Astrocyte of the hippocampus (primary cell): ENCODE data around the gene CACTIN.
A peak's percentile ranks its signal among the peaks of the same experiment; 100 is the strongest.

ENCODE experiments used
- DNase-seq: peaks from one replicate; pipeline ENCODE4 v3.0.0; 2011; ENCODE audit warnings: low read depth, low spot score

CACTIN gene

GRCh38 chr19:3646336-3647092 lies 19.9 kb upstream of the CACTIN start:
- DNase-seq = no peak

- no peak for DNase-seq
Measured at GRCh38 chr19:3645726-3646125, 19.1 kb upstream of the CACTIN start.

GRCh38 chr19:3645067-3645396 lies 18.4 kb upstream of the CACTIN start:
- no peak for DNase-seq

GRCh38 chr19:3644351-3645066 lies 17.9 kb upstream of the CACTIN start:
- DNase-seq = peak; percentile 59

- no peak for DNase-seq
Measured at GRCh38 chr19:3643674-3644313, 17.2 kb upstream of the CACTIN start.

DNA sequence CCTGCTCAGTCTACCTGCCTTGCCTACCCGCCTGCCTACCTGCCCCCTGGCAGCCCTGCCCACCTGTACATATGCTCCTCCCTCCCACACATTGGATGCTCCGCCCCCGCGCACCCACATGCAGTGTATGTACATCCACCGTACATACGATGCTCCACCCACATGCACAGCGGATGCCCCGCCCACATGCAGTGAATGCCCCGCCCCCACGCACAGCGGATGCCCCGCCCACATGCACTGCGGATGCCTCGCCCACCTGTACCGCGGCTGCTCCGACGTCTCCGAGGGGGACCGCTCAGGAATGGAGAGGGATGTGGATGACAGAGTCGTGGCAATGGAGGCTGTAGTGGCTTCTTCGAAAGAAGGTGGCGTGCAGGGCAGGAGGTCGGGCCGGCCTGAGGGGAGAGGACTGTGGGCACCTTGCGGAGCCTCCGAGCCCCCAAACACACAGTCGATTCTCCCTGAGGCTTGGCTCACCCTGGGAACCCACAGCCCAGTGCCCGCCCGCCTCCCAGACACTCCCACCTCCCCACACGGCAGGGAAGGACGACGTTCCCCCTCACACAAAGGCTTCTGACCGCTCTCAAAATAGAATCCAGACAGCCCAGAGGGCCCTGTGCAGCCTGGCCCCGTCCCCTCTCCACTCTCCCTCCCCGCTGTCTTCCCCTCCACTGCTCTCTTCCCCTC lies 16.5 kb upstream of the CACTIN start:
- no peak for DNase-seq

DNA sequence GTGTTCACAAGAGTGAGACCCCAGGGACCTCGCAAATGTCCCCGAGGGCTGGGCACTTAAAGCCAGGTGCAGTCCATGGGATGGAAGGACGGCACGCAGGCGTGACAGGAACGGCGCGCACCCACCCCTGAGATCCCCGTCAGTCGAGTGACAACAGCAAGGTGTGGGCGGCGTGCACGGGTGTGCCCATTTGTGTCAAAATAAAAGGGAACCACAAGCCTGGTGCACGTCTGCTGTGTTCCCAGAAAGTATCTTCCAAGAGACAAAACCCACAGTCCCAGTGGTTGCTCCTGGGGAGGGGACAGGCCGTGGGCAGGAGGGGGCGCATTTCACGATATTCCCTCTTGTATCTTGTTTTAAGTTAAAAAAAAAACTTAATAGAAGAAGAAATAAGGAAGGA lies 15.7 kb upstream of the CACTIN start:
- no peak for DNase-seq

GRCh38 chr19:3641515-3642269 lies 15.1 kb upstream of the CACTIN start:
- DNase-seq = no peak

GRCh38 chr19:3639479-3639878 lies 12.9 kb upstream of the CACTIN start:
- no peak for DNase-seq

DNA sequence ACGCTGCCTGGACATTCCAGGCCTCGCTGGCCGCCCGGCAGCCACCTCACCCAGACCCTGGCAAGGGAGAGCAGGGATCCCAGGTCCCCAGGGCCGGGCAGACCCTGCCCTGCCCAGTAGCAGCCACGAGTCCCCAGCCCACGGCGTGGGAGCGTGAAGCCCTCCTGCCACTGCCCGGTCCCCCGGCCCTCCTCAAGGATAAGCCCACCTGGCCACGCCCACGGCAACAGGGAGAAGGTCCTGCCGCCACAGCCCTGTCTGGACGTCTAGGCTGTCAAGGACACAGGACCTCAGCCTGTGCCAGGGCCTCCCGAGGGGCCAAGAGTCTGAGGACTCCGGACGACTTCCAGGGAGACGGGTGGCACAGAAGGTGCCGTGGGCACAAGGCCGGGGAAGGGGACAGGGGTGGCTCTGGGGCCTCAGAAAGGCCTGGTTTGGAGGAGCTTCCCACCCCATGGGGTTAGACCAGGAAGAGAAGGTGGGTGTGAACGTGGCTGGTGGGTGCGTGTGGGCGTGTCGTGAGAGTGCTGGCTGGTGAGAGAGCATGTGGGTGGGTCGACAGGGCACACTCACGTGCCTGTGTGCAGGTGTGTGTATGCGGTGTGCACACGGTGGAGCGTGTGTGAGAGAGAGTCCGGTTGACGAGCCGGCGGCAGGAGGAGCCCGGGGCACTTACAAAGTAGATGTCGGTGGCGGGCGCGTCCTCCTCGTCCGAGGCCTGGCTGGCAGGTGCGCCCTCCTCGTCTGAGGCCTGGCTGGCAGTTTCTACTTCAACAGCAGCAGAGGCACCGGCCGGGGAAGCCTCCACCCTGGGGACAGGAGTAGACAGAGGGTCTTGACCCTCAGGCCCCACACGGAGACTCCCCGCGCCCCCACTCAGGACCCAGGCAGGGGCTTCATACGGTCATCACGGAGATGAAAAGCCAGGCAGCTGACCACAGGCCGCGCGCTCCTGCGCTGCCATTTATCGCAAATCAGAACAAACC lies 11.9 kb upstream of the CACTIN start:
- no peak for DNase-seq

DNA sequence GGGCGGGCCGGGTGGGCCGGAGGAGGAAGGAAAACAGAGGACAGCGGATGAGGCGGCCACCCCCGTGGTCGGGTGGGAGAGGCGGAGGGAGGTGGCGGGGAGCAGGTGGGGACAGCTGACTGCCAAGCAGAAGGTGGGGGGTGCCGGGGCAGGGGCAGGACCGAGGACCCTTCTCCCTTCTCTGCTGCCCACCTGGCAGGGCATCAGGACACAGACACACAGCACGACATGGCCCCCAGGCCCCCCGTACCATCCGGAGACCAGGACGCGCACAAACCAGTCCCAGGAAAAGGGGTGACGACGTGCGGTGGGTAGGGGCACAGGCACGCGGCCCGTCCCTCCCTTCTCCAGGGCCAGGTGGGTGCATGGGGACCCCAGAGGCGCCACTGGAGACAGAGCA lies 11.0 kb upstream of the CACTIN start:
- no peak for DNase-seq

- no peak for DNase-seq
Measured at GRCh38 chr19:3636962-3637361, 10.4 kb upstream of the CACTIN start.

- no peak for DNase-seq
Measured at GRCh38 chr19:3636506-3636905, 9.9 kb upstream of the CACTIN start.

DNA sequence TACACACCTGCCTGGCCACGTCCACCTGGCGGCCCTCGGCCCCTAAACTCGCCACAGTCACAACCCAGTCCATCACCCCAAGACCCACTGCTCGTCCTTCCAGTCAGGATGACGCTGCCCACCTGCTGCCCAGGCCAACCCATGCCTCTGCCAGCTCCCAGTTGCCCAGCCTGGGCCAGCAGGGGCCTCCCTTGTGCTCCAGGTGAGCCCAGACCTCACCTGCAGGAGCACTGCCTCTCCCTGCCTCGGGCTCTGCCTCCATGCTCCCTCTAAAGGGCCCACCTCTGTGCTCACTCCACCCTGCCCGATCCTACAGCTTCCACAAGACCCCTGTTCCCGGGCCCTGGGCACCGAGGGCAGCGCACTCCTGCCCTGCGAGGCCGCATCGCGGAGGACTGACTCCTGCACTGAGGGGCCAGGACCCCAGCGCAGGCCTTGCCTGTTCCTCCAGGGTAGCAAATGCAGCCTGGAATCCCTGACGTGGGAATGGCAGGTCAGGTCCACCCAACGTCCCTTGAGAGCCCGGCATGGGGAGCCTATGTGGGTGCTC lies 8.0 kb upstream of the CACTIN start:
- no peak for DNase-seq

DNA sequence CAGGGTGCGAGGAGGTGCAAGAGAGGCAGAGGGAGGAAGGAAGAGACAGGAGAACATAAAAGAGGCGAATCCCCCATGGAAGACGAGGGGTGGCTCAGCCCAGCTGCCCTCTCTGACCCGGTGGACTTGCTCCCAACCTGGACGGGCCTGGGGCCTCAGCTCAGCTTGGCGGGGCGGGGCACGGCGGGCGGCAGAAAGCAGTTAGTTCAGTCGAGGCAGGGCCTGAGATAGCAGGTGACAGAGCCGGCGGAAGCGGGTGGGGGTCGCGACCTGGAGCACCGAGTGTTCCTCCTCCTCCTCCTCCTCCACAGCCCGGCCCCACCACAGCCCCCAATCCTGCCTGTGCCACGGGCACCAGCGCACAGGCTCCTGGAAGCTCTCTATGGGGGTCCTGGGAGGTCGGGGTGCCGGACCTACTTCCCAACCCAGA lies 7.0 kb upstream of the CACTIN start:
- DNase-seq = no peak

GRCh38 chr19:3632739-3633558 lies 6.4 kb upstream of the CACTIN start:
- no peak for DNase-seq

GRCh38 chr19:3632098-3632497 lies 5.5 kb upstream of the CACTIN start:
- no peak for DNase-seq

DNA sequence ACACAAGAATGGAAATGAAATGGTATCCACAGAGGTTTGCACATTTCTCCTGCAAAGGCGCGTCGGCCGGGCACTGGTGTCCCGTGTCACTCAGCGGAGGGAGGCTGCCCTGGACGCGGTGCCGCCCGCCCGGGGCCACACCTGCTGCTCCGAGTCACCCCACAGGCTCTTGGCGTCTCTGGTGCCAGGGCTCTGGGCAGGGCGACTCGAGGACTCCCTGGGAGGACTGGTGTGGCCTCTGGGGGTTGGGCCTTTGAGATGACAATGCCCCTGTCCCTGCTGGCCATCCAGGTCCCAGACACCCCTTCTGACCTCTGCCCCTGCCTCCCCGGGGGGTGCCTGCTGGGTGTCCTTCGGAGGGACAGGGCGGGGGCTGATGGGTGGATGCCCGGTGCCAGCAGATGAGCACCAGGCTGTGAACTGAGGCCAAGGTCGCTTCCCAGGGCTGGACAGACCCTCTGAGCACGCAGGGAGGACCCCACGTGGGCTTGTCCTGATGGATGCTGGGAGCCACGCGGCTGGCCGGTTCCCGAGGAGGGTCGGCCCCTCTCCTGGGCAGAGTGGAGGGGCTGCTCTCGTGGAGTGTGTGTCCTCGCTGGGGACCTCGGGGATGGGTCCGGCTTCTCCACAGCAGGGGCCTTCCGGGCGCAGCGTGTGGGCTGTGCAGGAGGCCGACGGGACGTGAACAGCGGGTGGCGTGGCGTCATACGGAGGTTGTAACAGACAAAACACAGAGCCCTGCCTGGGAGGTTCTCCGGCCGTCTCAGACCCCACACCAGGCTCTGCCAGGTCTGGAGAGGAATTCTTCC lies 4.7 kb upstream of the CACTIN start:
- DNase-seq = no peak
